ENCODE measurements around the gene CYTH4.
A peak's percentile ranks its signal among the peaks of the same experiment; 100 is the strongest.

CYTH4 gene

DNA sequence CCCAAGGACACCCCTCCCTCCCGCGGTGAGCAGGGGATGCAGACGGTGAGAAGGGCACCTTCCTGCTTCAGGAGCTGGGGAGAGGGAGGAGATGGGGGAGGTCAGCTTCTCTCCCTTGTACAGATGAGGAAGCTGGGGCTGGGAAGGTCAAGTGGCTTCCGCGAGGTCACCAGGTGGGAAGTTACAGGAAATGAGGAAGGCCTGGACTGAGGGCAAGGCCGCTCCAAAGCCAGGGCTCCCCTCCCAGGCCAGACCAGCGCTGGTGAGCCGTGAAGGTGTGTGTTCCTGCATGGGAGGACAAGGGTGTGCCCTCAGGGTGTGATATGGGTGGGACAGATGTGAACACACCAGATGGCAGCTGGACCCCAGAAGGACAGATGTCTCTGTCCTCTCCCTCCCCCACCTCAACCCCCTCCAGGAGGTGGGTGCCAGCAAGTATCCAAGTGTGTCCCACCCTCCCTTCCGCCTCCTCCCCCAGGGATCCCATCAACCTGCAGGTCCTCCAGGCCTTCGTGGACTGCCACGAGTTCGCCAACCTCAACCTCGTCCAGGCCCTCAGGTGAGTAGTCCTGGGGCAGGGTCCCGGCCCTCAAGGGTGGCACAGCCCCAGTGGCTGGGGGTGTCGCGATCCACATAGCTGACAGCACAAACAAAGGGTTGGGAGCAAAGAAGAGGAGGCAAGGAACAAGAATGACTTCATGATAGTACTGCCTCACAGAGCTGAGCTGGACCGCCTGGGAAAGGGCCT lies 16.6 kb downstream of the CYTH4 start:
- no peak for TF ChIP-seq POLR2A (IDR thresholded peaks at IDR 0.05; ENCODE audit: low read length)
- TF ChIP-seq GATA1 (IDR thresholded peaks at IDR 0.05; ENCODE audit: low read depth, low read length) = no peak
- no peak for DNase-seq

DNA sequence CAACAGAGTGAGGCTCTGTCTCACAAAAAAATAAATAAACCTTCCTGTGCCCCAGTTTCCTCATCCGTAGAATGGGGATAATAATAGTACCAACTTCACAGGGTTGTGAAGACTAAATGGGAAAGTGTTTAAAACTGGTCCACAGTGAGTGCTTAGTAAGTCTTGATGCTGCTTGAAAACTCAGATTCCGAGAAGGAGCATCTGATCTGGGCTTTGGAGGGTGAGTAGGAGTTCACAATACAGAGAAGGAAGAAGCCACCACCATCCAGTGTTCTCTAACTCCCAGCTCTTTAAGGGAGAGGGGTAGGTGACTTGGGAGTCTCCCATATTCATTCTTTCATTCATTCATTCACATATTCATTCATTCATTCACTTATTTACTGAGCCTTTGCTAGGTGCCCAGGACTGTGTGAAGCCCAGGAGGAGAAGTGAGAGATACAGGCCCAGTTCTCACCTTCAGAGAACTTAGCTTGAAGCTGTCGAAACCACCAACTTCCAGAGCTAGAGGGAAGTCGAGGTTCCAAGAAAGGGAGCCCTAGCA lies 17.7 kb downstream of the CYTH4 start:
- TF ChIP-seq GATA1 (IDR thresholded peaks at IDR 0.05; ENCODE audit: low read depth, low read length) (no peak), POLR2A (IDR thresholded peaks at IDR 0.05; ENCODE audit: low read length) (no peak)
- no peak for DNase-seq

DNA sequence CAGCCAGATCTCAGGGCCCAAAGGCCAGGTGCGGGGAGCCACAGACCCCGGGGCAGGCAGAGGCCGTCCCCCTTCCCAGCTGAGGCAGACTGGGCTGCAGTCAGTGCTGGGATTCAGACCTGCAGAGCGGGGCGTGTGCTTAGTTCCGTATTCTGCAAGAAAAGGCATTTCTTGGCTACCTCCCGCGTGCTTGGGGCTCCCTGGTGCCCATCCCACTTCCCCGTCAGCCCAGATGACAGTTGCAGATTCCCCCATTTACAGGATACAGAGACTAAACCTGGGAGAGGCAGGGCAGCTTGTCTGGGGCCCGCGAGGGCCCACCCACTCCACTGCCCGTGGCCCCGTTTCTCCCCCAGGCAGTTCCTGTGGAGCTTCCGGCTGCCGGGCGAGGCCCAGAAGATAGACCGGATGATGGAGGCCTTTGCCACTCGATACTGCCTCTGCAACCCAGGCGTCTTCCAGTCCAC lies 18.3 kb downstream of the CYTH4 start:
- no peak for DNase-seq
- TF ChIP-seq GATA1 (IDR thresholded peaks at IDR 0.05; ENCODE audit: low read depth, low read length) (no peak), POLR2A (IDR thresholded peaks at IDR 0.05; ENCODE audit: low read length) (no peak)

DNA sequence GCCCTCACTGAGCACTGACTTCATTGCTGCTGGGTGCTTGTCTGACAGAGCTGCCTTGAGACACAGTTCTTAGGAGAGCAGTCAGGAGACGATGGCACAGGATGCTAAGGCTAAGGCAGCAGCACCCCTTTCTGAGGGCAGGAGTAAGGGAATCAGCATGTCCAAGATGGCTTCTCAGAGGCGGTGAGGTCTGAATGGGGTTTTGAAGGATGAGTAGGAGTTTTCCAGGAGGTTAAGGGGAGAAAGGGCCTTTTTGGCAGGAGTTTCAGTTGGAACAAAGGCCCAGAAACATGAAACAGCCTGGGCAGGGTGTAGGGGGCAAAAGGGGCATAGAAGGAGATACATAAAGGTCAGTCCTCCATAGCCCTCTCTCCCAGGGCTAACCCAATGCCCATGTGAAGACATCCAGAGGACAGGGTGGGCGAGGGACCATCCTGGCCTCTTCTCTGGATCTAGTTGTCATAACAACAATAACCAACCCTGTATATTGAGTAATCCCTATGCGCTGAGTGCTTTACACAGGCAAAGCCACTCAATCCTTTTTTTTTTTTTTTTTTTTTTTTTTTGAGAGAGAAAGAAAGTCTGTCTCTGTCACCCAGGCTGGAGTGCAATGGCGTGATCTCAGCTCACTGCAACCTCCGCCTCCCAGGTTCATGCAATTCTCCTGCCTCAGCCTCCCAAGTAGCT lies 19.0 kb downstream of the CYTH4 start:
- no peak for DNase-seq
- TF ChIP-seq POLR2A (IDR thresholded peaks at IDR 0.05; ENCODE audit: low read length) (no peak), GATA1 (IDR thresholded peaks at IDR 0.05; ENCODE audit: low read depth, low read length) (no peak)

DNA sequence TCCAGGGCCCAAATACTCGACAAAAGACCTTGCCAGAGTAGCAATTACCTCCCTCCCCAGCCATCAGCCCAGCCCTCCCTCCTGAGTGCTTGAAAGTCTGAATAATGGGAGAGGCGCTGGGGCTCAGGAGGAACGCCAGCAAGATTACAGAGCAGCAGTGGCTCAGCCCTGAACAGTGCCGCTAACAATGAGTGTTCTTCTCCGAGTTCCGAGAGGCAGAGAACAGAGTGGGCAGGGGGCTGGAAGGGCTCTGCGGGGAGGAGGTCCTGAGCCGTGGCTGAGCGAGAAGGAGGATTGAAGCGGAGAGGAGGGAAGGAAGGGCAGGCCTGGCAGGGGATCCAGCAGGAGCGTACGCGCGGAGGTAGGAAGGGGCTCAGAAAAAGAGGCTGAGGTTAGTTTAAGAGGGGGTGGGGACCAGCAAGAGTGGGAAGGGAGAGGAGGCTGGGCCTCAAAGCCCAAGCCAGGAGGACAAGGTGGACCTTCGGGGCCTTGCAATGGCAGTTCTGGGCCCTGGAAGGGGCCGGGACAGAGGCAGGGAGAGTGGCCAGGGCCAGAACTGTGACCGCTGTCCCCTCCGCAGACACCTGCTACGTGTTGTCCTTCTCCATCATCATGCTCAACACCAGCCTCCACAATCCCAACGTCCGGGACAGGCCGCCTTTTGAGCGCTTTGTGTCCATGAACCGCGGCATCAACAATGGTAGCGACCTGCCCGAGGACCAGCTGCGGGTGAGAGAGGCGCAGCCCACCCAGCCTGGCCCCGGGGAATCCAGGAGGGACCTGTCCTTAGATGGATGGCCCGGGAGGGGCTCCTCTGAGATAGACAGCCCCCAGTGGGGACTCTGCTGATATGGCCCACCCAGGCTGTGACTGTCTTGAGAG lies 20.6 kb downstream of the CYTH4 start:
- no peak for DNase-seq
- TF ChIP-seq GATA1 (IDR thresholded peaks at IDR 0.05; ENCODE audit: low read depth, low read length) (no peak), POLR2A (IDR thresholded peaks at IDR 0.05; ENCODE audit: low read length) (no peak)

DNA sequence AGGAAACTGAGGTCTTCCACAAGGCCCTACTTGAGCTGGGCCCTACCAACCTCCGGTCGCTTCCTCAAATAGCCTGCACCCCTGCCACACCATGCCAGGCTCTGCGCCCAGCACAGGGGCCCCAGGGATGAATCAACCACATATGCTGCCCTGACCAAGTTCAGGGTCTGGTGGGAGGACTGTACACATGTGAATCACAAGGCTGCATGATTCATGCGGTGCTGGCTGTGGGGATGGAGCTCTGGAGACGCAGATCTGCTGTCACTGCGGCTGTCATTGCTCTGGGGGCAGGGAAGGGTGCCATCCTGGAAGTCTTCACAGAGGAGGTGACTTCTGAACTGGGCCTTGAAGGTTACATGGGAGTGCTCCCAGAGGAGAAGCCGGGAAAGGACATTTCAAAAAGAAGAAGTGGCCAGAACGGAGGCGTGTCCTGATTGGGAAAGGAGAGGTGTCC lies 21.5 kb downstream of the CYTH4 start:
- peak in 1 of 2 experiments; percentile 9 for DNase-seq

DNA sequence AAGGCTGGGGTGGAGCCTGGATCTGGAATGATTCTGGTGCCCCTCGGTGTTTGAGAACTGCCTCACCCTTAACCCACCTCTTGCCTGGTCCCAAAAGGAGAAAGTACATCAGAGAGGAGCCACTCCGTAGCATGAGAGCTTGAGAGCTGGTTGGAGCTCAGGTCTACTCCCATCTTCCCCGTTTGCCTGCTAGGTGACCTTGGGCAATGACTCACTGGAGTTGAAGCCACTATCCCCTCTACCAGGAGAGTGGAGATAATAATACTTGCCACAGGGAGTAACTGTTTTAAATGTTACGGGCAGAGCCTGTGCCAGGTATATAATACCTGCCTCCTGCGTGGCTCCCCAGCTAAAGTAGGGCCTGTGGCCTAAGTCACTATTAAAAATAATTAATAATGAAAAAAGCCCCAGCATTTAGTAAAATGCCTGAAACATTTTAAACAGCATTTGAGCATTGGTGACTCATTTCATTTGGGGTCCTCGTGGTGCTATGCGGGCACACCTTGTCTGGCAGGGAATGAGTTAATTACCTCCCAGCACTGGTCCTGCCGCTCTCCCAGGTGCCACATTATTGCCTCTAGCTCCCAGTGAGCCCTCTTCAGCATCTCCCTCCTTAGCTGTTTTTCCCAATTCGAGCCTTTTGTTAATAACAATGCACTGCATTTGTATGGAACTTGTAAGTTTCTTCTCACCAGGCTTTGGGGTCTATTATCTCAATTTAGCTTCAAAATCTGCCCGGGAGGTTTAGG lies 22.5 kb downstream of the CYTH4 start:
- TF ChIP-seq POLR2A (IDR thresholded peaks at IDR 0.05; ENCODE audit: low read length) (no peak), GATA1 (IDR thresholded peaks at IDR 0.05; ENCODE audit: low read depth, low read length) (no peak)
- no peak for DNase-seq

More for the DNA sequence above, 21.5 kb downstream of the CYTH4 start:
- TF ChIP-seq GATA1 (IDR thresholded peaks at IDR 0.05; ENCODE audit: low read depth, low read length) = no peak
- TF ChIP-seq POLR2A (IDR thresholded peaks at IDR 0.05; ENCODE audit: low read length) = peak; percentile 27

DNA sequence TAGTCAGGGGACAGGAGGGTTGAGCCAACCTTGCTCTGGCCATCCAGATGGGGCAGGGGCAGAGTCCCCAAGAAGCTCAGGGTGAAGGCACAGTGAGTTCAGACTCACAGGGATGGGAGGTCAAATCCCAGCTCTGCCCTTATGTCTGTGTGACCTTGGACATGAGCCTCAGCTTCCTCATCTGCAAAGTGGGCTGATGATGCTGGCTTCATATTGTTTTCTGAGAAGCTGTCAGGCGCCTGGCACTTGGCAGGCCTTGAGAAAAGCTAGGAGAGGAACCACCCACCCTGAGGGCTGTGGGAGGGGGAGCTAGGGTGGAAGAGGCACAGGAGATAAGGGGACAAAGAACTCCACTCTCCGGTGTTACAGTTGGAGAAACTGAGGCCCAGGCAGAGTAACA lies 23.6 kb downstream of the CYTH4 start:
- no peak for DNase-seq
- no peak for TF ChIP-seq POLR2A (IDR thresholded peaks at IDR 0.05; ENCODE audit: low read length)
- TF ChIP-seq GATA1 (IDR thresholded peaks at IDR 0.05; ENCODE audit: low read depth, low read length) = no peak

DNA sequence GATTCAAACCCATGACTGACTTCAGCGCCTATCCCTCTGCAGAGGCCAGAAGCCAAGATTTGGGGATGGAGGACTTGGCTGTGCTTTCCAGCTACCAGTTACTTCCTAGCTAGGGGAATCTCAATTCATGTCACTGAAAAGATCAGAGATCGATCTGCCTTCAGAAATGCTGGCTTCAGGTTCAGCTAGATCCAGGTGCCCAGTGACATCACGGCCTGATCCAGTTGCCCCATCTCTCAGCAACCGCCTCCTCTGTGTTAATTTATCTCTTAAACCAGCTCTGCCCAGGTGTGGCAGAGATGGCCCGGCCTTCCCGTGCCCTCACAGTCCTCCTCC lies 24.2 kb downstream of the CYTH4 start:
- TF ChIP-seq GATA1 (IDR thresholded peaks at IDR 0.05; ENCODE audit: low read depth, low read length) = no peak
- no peak for TF ChIP-seq POLR2A (IDR thresholded peaks at IDR 0.05; ENCODE audit: low read length)
- DNase-seq = no peak

DNA sequence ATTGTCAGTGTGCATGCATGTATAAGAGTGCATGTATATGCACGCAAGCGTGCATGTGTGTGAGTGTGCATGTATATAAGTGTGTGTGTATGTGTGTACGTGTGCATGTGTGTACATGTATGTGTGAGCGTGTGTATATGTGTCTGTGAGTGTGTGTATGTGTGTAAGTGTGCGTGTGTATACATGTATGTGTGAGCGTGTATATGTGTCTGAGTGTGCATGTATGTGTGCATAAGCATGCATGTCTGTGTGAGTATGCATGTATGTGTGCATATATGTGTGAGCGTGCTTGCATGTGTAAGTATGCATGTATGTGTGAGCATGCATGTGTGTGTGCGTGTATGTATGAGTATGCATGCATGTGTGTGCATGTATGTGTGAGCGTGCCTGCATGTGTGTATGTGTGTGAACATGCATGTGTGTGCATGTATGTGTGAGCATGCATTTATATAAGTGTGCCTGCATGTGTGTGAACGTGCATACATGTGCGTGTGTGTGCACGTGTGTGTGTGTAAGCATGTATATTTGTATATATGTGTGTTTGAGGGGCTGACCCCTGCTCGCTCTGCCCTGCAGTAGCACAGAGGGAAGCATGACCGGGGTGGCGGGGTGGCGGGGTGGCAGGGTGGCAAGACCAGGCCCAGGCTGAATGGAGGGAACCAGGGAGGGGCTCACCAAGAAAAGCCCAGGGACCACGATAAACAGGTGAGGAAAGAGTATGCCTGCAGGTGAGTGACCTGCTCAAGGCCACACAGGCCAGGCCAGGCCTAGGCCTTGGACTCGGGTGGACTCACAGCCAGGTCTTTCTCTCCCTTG lies 26.3 kb downstream of the CYTH4 start:
- no peak for TF ChIP-seq GATA1 (IDR thresholded peaks at IDR 0.05; ENCODE audit: low read depth, low read length)
- no peak for TF ChIP-seq POLR2A (IDR thresholded peaks at IDR 0.05; ENCODE audit: low read length)
- no peak for DNase-seq

DNA sequence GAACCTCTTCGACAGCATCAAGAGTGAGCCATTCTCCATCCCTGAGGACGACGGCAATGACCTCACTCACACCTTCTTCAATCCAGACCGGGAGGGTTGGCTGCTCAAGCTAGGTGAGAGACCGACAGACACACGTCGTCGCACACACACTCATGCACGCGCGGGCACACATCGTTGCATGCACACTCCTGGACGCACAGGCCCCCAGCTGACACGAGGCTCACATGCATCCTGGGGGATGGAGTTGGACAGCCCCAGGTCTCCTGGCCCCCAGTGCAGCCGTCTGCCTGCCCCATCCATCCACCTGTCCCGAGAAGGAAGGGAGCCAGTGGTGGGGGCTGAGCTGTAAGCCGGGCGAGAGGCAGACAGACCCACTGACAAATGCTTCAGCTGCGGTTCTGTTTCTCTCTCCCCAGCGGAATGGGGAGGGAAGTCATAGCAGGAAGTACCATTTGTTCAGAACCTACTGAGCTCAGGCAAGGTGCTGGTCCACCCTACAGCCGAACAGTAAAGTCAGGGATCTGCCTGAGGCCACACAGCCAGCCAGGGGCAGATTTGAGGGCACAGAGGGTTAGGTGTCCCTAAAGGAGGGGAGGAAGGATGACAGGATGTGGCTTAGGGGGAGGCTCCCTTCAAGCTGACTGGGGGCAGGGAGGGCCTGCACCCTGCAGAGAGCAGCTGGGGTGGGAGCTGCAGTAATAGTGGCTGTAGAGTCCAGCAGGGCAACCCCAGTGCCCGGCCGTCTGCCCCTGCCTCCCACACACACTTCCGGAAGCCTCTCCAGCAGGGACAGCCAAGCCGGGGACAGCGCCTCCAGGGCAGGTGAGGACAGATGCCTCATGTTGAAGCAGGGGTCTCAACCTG lies 27.1 kb downstream of the CYTH4 start:
- DNase-seq = no peak
- TF ChIP-seq GATA1 (IDR thresholded peaks at IDR 0.05; ENCODE audit: low read depth, low read length) = no peak
- no peak for TF ChIP-seq POLR2A (IDR thresholded peaks at IDR 0.05; ENCODE audit: low read length)

All from erythroblast (primary cell).